HG03460 (cell line): ENCODE measurements around the gene SPRED3.

ENCODE experiments used
- ATAC-seq: cut with Tn5 transposase; IDR thresholded peaks from one replicate; pipeline ENCODE4 v1.9.1; 2021; ENCODE audit not compliant: unreplicated experiment

Gene SPRED3

GRCh38 chr19:38443458-38443999 is 55.0 kb downstream of the SPRED3 start:
- no peak for ATAC-seq

- no peak for ATAC-seq
Observed at GRCh38 chr19:38444026-38444425, 55.5 kb downstream of the SPRED3 start.

- ATAC-seq = no peak
Observed at GRCh38 chr19:38445362-38445761, 56.9 kb downstream of the SPRED3 start.

- ATAC-seq = no peak
Observed at GRCh38 chr19:38448225-38448624, 59.7 kb downstream of the SPRED3 start.
